ENCODE measurements around the gene AKAP17A.

AKAP17A gene

DNA sequence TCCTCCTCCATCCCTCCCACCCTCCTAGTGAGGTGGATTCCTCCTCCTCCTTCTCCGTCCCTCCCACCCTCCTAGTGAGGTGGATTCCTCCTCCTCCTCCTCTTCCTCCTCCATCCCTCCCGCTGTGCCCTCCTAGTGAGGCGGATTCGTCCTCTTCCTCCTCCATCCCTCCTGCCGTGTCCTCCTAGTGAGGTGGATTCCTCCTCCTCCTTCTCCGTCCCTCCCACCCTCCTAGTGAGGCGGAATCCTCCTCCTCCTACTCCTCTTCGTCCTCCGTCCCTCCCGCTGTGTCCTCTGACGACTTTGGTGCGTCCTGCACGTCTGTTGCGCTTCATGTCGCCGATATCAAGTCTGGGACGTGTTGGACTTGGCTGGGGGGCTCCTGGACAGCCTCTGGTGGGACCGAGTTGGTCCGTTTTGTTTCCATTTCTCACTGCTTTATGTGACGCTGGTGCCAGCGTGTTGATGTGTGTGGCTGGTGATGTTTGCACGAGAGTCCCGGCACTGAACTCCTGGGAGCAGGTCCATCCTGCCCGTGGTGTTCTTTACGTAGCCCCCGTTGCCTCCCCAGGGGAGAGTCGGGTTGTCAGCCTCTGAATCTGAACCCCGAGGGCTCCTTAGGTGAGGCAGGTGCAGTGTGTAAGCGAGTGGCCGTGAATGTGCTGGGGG, 5.4 kb downstream of the AKAP17A start:
- Histone ChIP-seq H2AFZ (ENCODE audit: low read depth) (no peak overlapping the region), H4K20me1 (ENCODE audit: insufficient read depth) (no peaks in the 10 kb centered on the region), H3K4me3 (IDR thresholded peaks at IDR 0.05; ENCODE audit: insufficient read depth, low read depth, low read length) (no peak overlapping the region), H3K27me3 (ENCODE audit: insufficient read depth, low read depth) (no peaks in the 10 kb centered on the region), H3K27ac (no peak overlapping the region), H3K79me2 (ENCODE audit: insufficient read depth, low read depth) (peaks cover 25% of the 10 kb centered on the region), H3K4me1 (ENCODE audit: low read depth, poor library complexity, severe bottlenecking) (no peaks in the 10 kb centered on the region), H3K4me2 (no peak overlapping the region), H3K36me3 (ENCODE audit: insufficient read depth) (no peaks in the 10 kb centered on the region; the same call in 1 of the 2 replicates), H3K9ac (no peak overlapping the region)
- TF ChIP-seq, protein P1, sequence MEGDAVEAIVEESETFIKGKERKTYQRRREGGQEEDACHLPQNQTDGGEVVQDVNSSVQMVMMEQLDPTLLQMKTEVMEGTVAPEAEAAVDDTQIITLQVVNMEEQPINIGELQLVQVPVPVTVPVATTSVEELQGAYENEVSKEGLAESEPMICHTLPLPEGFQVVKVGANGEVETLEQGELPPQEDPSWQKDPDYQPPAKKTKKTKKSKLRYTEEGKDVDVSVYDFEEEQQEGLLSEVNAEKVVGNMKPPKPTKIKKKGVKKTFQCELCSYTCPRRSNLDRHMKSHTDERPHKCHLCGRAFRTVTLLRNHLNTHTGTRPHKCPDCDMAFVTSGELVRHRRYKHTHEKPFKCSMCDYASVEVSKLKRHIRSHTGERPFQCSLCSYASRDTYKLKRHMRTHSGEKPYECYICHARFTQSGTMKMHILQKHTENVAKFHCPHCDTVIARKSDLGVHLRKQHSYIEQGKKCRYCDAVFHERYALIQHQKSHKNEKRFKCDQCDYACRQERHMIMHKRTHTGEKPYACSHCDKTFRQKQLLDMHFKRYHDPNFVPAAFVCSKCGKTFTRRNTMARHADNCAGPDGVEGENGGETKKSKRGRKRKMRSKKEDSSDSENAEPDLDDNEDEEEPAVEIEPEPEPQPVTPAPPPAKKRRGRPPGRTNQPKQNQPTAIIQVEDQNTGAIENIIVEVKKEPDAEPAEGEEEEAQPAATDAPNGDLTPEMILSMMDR (conservative IDR thresholded peaks at IDR 0.05; ENCODE audit: low read depth, low read length): no peak

DNA sequence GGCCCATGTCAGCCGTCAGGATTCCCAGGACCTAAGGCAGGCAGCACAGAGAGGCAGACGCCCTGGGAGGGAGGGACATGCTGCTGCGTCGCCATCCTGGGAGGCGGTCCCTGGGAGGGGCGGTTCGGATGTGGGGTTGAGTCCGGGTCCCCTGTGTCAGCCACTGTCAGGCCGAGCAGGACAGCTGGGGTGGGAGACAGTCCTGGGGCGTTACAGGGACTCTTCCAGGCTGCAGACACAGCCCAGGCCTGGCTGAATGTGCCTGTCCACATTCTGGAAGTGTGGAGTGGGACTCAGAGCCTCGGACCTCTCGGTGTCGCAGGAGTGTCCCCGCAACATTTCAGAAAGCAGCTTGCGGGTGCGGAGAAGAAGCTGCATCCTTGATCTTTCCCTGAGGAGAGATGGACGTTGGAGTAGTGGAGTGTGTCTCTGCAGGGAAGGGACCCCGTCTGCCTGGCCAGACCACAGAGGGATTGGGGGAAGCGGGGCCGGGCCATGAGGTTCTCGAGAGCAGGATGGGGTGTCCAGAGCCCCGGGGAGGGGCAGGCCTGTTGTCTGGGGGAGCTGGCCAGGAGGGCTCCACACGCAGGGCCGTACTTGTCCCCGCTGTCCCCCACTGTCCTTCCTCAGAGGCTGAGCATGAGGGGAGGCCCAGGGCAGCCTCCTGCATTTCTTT, 6.1 kb downstream of the AKAP17A start:
- TF ChIP-seq, protein P1 (conservative IDR thresholded peaks at IDR 0.05; ENCODE audit: low read depth, low read length): no peak
- no peaks in the 10 kb centered on the region for H4K20me1 ChIP-seq (ENCODE audit: insufficient read depth)
- H3K36me3 ChIP-seq (ENCODE audit: insufficient read depth): no peaks in the 10 kb centered on the region; the same call in 1 of the 2 replicates
- H3K4me1 ChIP-seq (ENCODE audit: low read depth, poor library complexity, severe bottlenecking): no peaks in the 10 kb centered on the region
- H3K79me2 ChIP-seq (ENCODE audit: insufficient read depth, low read depth): peaks cover 18% of the 10 kb centered on the region
- no peak overlapping the region for H3K4me3 ChIP-seq (IDR thresholded peaks at IDR 0.05; ENCODE audit: insufficient read depth, low read depth, low read length)
- H3K27me3 ChIP-seq (ENCODE audit: insufficient read depth, low read depth): no peaks in the 10 kb centered on the region
- no peak overlapping the region for H3K27ac ChIP-seq
- no peak overlapping the region for H3K4me2 ChIP-seq
- no peak overlapping the region for H3K9ac ChIP-seq
- no peak overlapping the region for H2AFZ ChIP-seq (ENCODE audit: low read depth)

DNA sequence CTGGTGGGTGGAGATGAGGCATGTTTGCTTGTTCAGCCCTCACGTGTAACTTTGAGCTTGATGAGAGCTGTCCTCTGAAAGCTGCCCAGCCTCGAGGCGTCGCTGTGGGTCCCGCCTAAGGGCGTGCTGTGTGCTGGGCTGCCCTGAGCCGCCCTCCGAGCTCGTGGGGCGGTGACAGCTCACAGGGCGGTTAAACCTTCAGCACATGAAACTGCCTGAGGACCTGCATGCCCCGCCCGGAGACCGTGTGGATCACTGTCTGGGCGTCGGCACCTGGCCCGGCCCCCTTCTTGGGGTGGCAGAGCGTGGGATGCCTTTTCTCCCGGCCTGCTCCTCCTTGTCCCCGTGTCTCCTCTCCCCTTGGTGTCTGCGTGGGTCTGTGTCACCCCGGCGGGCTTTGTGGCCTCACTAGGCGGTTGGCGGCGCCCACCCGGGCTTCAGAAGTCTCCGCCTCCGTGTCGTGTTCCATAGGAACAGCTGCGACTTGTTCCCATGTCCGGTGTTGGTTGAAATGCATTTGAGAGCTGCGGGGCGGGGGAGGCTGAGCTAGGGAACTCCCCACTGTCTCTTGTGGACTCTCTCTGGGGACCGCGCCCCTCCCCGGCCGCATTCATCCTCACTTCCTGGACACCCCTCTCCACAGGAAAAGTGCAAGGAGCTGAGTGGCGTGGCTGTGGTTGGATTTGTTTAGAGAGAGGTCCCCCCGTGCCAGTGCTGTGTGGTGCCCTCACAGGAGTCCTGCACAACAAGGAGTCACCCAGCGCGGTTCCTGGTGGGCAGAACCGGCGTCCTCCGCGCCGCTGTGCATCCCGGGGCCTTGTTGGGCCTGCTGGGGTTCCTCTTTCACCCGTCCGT, 6.8 kb downstream of the AKAP17A start:
- TF ChIP-seq, protein P1 (conservative IDR thresholded peaks at IDR 0.05; ENCODE audit: low read depth, low read length): no peak
- no peaks in the 10 kb centered on the region for H4K20me1 ChIP-seq (ENCODE audit: insufficient read depth)
- no peak overlapping the region for H3K9ac ChIP-seq
- H3K4me1 ChIP-seq (ENCODE audit: low read depth, poor library complexity, severe bottlenecking): no peaks in the 10 kb centered on the region
- H3K27ac ChIP-seq: no peak overlapping the region
- no peak overlapping the region for H2AFZ ChIP-seq (ENCODE audit: low read depth)
- peaks cover 11% of the 10 kb centered on the region for H3K79me2 ChIP-seq (ENCODE audit: insufficient read depth, low read depth)
- H3K4me2 ChIP-seq: no peak overlapping the region
- no peaks in the 10 kb centered on the region for H3K27me3 ChIP-seq (ENCODE audit: insufficient read depth, low read depth)
- no peak overlapping the region for H3K4me3 ChIP-seq (IDR thresholded peaks at IDR 0.05; ENCODE audit: insufficient read depth, low read depth, low read length)
- no peaks in the 10 kb centered on the region; the same call in 1 of the 2 replicates for H3K36me3 ChIP-seq (ENCODE audit: insufficient read depth)

DNA sequence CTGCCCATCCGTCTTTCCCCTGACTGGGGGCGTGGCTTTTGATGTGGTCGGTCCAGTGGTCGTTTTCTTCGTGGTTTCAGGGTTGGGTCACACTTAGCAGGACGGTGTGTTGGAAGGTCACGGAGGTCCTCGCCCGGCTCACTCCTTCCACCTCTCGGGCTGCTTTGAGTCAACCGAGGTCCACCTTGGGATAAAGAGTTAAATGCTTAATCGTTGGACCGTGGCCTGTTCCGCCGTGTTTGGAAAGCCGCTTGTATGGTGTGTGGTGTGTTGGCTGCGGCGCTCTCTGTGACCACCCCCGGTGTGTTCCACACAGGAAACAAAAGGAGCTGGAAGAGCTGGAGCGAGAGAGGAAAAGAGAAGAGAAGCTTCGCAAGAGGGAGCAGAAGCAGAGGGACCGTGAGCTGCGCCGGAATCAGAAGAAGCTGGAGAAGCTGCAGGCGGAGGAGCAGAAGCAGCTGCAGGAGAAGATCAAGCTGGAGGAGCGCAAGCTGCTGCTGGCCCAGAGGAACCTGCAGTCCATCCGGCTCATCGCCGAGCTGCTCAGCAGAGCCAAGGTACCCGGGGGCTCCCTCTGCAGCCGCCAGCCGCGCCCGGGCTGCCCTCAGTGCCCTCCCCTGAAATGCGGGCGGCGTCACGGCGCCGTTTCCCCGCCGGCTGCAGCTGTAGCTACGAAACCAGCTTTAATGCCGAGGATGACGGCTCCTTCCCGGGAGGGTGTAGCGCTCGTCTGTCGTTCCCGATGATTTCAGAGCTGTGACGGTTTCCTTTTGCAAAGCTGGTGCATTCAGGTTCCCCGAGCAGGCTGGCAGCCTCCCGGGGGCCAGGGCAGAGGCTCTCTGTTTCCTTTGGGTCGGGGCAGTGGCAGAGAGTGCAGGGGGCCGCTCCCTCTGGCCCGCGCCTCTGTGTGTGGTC, 7.7 kb downstream of the AKAP17A start:
- Histone ChIP-seq H3K9ac (no peak overlapping the region), H3K27ac (no peak overlapping the region), H3K4me3 (IDR thresholded peaks at IDR 0.05; ENCODE audit: insufficient read depth, low read depth, low read length) (no peak overlapping the region), H3K36me3 (ENCODE audit: insufficient read depth) (no peaks in the 10 kb centered on the region; the same call in 1 of the 2 replicates), H3K79me2 (ENCODE audit: insufficient read depth, low read depth) (peaks cover 2% of the 10 kb centered on the region), H4K20me1 (ENCODE audit: insufficient read depth) (no peaks in the 10 kb centered on the region), H3K4me1 (ENCODE audit: low read depth, poor library complexity, severe bottlenecking) (no peaks in the 10 kb centered on the region), H3K4me2 (no peak overlapping the region), H2AFZ (ENCODE audit: low read depth) (no peak overlapping the region), H3K27me3 (ENCODE audit: insufficient read depth, low read depth) (no peaks in the 10 kb centered on the region)
- TF ChIP-seq, protein P1 (conservative IDR thresholded peaks at IDR 0.05; ENCODE audit: low read depth, low read length): no peak
